GM12891 (cell line): ENCODE results near the gene PCDHGB5.
"Not testable (repeated sequence)": the region's sequence is repeated elsewhere in the genome, so short reads cannot be mapped to it uniquely, and the experiment has no call there.

Experiments
- PAX5 ChIP-seq: IDR thresholded peaks from 2 replicates; pipeline ENCODE4 v1.6.1; 2011; ENCODE audit warnings: low read length, moderate library complexity, mild to moderate bottlenecking; ENCODE audit not compliant: insufficient read depth, severe bottlenecking
- POLR2A ChIP-seq: IDR thresholded peaks from 2 replicates; pipeline ENCODE4 v1.6.1; 2011; ENCODE audit warnings: low read depth, low read length, control low read depth
- POLR2AphosphoS5 ChIP-seq: IDR thresholded peaks from 2 replicates; pipeline ENCODE4 v1.6.1; 2011; ENCODE audit warnings: low read depth, low read length, control low read depth
- POU2F2 ChIP-seq: IDR thresholded peaks from 2 replicates; pipeline ENCODE4 v1.6.1; 2011; ENCODE audit warnings: low read depth, mild to moderate bottlenecking, control low read depth, low read length, moderate library complexity
- SPI1 ChIP-seq: IDR thresholded peaks from 2 replicates; pipeline ENCODE4 v1.6.1; 2011; ENCODE audit warnings: low read depth, low read length, control low read depth
- TAF1 ChIP-seq: IDR thresholded peaks from 2 replicates; pipeline ENCODE4 v1.6.1; 2011; ENCODE audit warnings: low read depth, low read length, control low read depth

DNA sequence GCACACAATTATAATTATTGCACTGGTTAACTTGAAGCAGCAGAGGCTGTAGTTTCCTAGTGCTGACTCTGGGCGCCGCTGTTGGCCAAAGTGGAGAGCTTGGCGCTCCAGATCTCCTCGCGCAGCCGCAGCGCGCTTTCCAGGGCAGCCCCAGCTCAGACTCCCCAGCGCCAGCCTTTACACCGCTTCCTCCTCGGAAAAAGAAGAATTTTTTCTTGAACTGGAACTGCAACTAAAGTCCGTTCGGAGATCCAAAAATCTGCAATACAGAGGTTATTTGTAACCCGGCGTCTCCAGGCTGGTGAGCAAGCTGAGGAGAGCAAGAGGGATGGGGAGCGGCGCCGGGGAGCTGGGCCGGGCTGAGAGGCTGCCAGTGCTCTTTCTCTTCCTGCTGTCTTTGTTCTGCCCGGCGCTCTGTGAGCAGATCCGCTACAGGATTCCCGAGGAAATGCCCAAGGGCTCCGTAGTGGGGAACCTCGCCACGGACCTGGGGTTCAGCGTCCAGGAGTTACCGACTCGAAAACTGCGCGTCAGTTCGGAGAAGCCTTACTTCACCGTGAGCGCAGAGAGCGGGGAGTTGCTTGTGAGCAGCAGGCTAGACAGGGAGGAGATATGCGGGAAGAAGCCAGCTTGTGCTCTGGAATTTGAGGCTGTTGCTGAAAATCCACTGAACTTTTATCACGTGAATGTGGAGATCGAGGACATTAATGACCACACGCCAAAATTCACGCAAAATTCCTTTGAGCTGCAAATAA is 10.0 kb upstream of the PCDHGB5 start, which contains the start of gene PCDHGB4:
- TF ChIP-seq POLR2A, POLR2AphosphoS5, TAF1, SPI1, PAX5, POU2F2: not testable (repeated sequence)
